GM15510 (cell line): ENCODE results near the gene GPR137.

Source experiments
- POLR2A ChIP-seq: IDR thresholded peaks from 3 replicates; pipeline ENCODE4 v1.6.1; 2011; ENCODE audit warnings: borderline replicate concordance; ENCODE audit not compliant: insufficient read length; ENCODE audit errors: extremely low read depth

GPR137 gene

GRCh38 chr11:64295760-64296159 lies 10.1 kb downstream of the GPR137 start:
- no peak for TF ChIP-seq POLR2A

- TF ChIP-seq POLR2A: no peak
These were observed 10.6 kb downstream of the GPR137 start for GRCh38 chr11:64296236-64296635.

GRCh38 chr11:64296830-64297698 lies 11.4 kb downstream of the GPR137 start:
- TF ChIP-seq POLR2A: no peak

- TF ChIP-seq POLR2A: no peak
These were observed 12.2 kb downstream of the GPR137 start for GRCh38 chr11:64297699-64298358.

- TF ChIP-seq POLR2A: no peak
These were observed 13.6 kb downstream of the GPR137 start for GRCh38 chr11:64298966-64299846.

- no peak for TF ChIP-seq POLR2A
These were observed 14.4 kb downstream of the GPR137 start, which contains the start of gene CATSPERZ for GRCh38 chr11:64299847-64300648. TSS of gene CATSPERZ (plus strand) at chr11:64300358. CDS start at chr11:64300411, 53 bp downstream.

- no peak for TF ChIP-seq POLR2A
These were observed 17.7 kb downstream of the GPR137 start for GRCh38 chr11:64303109-64304031.

- TF ChIP-seq POLR2A: no peak
These were observed 18.3 kb downstream of the GPR137 start for GRCh38 chr11:64304032-64304315.

GRCh38 chr11:64304316-64305072 lies 18.8 kb downstream of the GPR137 start:
- peak; percentile 71 for TF ChIP-seq POLR2A

GRCh38 chr11:64305075-64305690 lies 19.5 kb downstream of the GPR137 start, which contains the start of gene ESRRA:
TSS of gene ESRRA (plus strand) at chr11:64305524. CDS start at chr11:64307180, 1,656 bp downstream.
- TF ChIP-seq POLR2A: peak; percentile 73

- peak; percentile 34 for TF ChIP-seq POLR2A
These were observed 20.3 kb downstream of the GPR137 start for GRCh38 chr11:64305691-64306562.

GRCh38 chr11:64306563-64306875 lies 20.9 kb downstream of the GPR137 start:
- TF ChIP-seq POLR2A: no peak
